SK-N-SH treated with all-trans-retinoic acid at 6 μM for 48 hours (cell line): ENCODE measurements around the gene PROZ.

Experiments
- ISL1 ChIP-seq: fragments of 250-450 bp; sonication (Bioruptor Pico); IDR thresholded peaks from 2 replicates; pipeline ENCODE4 v2.1.2; 2022; ENCODE audit warnings: mild to moderate bottlenecking, moderate library complexity
- ZC3H10 ChIP-seq: fragments of 250-450 bp; sonication (Bioruptor Pico); IDR thresholded peaks from 2 replicates; pipeline ENCODE4 v1.5.1; 2021; ENCODE audit warnings: mild to moderate bottlenecking, moderate library complexity
- ZNF70 ChIP-seq: fragments of 450-650 bp; formaldehyde crosslinking; IDR thresholded peaks from 2 replicates; pipeline ENCODE4 v1.5.0; 2020; ENCODE audit warnings: mild to moderate bottlenecking, moderate library complexity
- TF ChIP-seq, protein P1 (sequence below): fragments of 250-450 bp; sonication (Bioruptor Pico); IDR thresholded peaks from 2 replicates; pipeline ENCODE4 v1.5.1; 2020; ENCODE audit warnings: low read depth, mild to moderate bottlenecking, moderate library complexity

DNA sequence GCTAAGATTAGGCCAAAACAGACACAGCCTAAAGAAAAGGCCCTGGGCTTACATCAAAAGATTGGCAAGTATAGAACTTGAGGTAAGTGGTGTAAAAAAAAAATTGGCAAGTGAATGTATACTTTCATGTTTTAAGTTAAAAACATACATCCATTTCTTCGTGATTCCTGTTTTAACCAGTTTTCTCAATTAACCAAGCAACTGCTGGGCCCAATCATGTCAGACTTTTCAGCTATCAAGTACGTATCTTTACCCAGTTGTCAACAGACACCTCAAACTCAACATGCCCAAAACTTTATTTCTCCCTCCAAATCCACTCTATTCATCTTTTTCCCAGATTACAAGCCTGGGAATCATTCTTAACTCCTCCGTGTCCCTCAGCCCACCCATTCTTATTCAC, 49.0 kb downstream of the PROZ start:
- TF ChIP-seq ISL1 (CRISPR knock-in tag) (no peak), ZNF70 (CRISPR knock-in tag) (no peak), ZC3H10 (CRISPR knock-in tag) (no peak)
- TF ChIP-seq, protein P1, sequence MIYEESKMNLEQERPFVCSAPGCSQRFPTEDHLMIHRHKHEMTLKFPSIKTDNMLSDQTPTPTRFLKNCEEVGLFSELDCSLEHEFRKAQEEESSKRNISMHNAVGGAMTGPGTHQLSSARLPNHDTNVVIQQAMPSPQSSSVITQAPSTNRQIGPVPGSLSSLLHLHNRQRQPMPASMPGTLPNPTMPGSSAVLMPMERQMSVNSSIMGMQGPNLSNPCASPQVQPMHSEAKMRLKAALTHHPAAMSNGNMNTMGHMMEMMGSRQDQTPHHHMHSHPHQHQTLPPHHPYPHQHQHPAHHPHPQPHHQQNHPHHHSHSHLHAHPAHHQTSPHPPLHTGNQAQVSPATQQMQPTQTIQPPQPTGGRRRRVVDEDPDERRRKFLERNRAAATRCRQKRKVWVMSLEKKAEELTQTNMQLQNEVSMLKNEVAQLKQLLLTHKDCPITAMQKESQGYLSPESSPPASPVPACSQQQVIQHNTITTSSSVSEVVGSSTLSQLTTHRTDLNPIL (CRISPR knock-in tag) = no peak
